GM21515 (cell line): ENCODE measurements around the gene TGFBR3L.
"Not testable (repeated sequence)": the region's sequence is repeated elsewhere in the genome, so short reads cannot be mapped to it uniquely, and the experiment has no call there.

Source experiments
- ATAC-seq: cut with Tn5 transposase; IDR thresholded peaks from one replicate; pipeline ENCODE4 v1.9.1; 2021; ENCODE audit not compliant: unreplicated experiment

The TGFBR3L gene

GRCh38 chr19:7916103-7916954 is 1.7 kb downstream of the TGFBR3L start:
- ATAC-seq: no peak

DNA sequence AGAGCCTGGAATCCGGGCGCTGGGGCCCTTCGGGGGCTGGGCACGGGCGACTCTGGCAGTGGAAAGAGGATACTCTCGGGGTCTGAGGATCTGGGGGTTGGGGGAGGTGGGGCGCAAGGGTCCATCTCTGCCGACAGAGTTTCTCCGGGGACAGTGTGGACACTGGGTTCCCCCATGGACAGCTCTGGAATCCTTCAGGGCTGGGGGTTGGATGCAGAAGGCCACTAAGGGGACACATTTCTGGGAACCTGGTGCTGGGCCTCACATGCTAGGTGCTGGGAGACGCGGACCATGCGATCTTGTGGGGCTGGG is 2.3 kb downstream of the TGFBR3L start:
- no peak for ATAC-seq

DNA sequence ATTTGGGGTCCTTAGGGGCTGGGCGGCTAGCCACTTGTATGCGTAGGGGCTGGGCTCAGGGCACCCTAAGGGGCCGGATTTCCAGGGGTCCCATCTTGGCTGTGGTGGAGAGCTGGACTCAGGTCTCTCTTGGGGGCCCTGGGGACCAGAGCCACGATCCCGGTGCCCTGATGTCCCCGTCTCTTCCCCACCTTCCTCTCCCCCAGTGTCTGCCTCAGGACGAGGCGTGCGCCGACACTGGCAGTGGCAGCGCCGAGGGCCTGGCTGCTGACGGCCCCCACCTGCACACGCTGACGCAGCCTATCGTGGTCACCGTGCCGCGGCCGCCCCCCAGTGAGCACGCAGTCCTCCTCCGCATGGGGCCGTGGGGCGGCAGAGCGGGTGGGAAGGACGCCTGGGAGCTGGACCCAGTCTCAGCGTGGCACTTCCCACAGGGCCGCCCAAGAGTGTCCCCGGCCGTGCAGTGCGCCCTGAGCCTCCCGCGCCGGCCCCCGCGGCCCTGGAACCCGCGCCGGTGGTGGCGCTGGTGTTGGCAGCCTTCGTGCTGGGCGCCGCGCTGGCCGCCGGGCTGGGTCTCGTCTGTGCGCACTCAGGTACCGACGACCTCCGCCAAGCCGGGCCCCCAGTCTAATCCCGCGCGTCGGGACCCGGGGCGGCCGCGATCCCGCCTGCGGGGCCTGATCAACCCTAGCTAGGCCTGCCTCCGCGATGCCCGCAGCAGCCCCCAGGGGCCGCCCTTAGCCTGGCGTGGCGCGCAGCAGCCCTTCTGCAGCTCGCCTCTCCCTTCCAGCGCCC is 2.8 kb downstream of the TGFBR3L start:
- no peak for ATAC-seq

DNA sequence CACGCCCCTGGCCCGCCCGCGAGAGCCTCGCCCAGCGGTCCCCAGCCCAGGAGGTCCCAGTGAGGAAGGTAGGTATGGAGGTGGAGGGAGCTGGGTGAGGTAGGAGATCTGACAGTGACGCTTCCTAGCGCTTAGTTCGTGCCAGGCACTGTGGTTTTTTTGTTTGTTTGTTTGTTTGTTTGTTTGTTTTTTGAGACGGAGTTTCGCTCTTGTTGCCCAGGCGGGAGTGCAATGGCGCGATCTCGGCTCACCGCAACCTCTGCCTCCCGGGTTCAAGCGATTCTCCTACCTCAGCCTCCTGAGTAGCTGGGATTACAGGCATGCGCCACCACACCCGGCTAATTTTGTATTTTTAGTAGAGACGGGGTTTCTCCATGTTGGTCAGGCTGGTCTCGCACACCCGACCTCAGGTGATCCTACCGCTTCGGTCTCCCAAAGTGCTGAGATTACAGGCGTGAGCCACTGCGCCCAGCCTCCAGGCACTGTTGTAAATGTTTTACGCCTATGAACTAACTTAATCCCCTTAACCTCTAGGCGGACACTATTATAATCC is 3.5 kb downstream of the TGFBR3L start:
- ATAC-seq: not testable (repeated sequence)

DNA sequence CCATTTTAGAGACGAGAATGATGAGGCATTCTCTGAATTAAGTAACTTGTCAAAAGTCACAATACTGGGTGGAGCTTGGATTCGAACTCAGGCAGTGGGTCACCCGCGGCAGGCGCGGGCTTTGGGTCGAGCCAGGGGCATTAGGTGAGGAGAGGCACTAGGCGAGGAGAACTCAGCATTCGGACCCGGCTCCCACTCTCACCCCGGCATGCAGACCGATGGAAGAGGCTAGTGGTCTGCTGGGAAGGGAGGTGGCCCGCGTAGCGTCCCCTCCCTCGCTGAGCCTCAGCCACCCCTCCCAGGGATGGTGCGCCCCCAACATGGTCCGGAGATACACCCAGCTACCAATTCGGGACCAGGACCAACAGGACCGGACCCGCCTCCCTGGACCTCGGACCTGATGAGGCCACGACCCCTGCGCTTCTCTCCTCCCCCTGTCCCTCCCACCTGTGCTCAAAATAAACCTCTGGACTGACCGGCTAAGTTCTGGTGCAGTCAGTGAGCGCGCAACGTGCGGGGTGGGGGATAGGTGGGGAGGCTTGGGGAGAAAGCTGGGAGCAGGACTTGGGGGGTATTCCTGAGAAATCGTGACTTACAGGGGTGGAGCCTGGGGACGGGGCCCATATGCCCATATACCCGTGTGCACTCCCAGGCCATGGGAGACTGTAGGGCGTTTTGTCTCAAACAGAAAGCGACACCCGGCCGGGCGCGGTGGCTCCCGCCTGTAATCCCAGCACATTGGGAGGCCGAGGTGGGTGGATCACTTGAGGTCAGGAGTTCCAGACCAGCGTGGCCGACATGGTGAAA is 4.2 kb downstream of the TGFBR3L start:
- no peak for ATAC-seq

DNA sequence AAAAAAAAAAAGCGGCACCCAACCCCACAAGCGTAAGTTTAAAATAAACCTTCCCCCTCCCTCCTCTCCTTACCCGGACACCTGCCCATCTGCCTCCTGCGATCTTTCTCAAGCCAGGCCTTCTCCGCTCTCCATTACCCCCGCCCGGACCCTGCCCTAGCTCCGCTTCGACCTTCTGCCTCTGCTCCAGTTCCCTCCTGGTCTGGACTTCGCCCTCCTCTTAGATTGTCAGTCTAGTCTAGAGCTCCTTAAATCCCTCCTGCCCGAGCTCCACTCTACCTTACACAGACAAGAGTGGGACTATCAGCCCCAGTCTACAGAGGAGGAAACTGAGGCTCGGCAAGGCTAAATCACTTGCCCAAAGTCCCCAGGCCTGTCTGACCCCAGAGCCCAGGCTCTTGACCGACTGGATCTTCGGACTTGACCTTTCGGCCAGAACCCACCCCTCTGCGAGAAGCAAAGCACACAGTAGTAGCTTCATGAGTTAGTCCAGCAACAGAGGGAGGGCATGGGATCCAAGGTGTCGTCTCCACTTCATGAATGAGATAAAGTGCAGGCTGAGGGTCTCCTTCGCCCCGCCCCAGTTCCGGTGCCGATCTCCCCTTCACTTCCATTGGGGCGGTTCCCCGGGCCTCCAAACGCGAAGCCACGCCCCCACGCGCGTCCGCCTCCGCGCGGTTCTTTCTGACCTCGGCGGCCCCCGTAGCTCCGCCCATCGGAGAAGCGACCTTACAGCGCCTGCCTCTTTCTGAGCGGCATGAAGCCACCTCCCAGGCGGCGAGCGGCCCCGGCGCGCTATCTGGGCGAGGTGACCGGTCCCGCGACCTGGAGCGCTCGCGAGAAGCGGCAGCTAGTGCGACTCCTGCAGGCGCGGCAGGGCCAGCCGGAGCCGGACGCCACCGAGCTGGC is 5.2 kb downstream of the TGFBR3L start, which contains the start of gene SNAPC2:
SNAPC2 (plus strand) TSS at position 729 of the 909 bp plus-strand sequence; CDS start at position 758, 29 bp downstream.
- peak; percentile 45 for ATAC-seq

DNA sequence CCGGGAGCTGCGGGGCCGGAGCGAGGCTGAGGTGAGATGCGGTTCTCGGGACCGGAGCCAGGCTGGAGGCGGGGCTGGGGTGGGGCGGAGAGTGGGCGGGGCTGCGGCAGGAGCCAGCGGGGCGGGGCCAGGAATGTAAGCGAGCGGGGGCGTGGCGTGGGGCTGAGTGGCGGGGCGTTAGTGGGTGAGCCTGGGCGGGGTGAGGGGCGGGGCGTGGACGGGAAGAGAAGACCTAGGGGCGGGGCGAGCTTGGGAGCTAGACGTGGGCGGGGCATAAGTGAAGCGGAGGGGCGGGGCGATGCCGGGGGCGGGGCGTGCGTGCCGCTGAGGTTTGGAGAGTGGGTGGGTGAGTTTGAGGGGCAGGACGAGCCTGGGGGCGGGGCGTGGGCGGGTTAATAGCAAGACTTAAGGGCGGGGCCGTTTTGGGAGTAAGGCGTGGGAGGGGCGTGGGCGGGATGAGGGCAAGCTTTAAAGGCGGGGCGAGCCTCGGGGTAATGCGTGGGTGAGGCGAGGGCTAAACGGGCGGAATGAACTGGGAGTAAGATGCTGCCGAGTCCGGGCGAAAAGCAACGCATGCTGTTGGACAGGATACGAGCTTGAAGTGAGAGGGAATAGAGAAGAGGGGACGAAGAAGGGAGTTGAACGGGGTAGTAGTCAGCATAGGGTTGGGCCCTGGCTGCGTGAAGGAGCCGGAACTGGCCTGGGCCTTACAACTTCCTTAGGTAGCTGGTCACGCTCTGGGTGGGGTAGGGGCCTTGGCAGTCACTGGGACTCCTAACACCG is 6.1 kb downstream of the TGFBR3L start:
- ATAC-seq: peak; percentile 32

DNA sequence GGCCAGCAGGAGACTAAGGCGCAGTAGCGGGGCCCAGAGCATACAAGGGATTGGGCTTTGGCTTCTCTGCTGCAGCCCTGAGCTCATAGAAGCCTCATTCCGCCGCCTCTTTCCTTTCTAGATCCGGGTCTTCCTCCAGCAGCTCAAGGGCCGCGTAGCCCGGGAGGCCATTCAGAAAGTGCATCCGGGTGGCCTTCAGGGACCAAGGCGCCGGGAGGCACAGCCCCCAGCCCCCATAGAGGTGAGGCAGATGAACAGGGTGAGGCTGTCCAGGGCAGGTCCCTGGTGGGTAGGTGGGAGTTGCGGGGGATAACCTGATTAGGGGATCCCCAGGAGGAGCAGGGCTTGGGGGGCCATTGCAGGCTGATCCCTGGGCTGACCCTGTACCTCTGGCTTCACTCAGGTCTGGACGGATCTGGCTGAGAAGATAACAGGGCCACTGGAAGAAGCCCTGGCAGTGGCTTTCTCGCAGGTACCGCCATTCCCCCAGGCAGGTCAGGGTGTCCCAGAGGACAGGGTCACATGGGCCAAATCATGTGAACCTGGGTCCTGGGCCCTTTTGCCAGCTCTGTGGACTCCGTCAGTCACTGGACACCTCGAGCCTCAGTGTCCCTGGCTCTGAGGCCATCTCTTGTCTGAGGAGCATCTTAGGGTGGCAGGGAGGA is 6.8 kb downstream of the TGFBR3L start:
- no peak for ATAC-seq

- ATAC-seq: no peak
Measured at GRCh38 chr19:7921967-7922835, 7.6 kb downstream of the TGFBR3L start.

GRCh38 chr19:7922836-7923195 is 8.2 kb downstream of the TGFBR3L start:
- ATAC-seq: no peak

DNA sequence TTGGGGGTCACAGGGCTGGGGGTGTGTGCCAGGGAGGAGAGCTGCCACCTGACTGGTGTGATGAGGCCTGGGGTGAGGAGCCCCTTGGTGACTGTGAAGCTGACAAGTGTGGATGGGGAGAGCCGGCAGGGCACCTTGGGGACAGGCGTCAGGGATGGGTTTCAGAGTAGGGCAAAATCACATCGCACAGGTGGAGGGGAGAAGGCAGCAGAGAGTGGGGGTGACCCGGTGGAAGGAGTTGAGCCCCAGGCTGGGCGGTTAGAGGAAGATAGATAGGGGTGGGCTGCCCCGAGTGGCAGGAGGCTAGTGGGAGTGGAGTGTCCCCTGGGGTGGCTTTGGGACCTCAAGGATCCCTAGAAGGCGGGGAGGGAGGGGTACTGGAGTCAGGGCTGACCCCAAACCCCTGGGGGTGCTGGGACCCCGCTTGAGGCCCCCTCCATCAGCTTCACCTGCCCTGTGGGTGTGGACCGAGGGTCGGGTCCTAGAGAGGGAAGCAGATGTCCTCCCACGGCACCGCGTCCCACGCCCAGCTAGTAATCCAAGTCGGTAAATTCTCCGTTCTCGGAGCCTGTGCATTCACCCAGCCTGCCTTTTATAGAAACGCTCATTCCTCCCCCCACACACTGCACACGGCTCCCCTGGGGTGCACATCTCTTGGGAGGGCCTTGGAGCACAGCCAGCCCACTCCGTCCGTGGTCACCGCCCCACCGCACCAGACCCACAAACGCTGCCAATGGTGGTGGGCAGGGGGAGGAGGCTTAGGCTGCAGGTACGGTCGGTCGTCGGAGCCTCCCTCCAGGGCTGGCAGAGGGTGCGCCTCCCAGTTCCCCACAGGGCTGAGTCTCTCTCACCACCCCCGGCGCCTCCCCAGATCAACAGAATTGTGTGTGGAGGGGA is 8.9 kb downstream of the TGFBR3L start:
- no peak for ATAC-seq

DNA sequence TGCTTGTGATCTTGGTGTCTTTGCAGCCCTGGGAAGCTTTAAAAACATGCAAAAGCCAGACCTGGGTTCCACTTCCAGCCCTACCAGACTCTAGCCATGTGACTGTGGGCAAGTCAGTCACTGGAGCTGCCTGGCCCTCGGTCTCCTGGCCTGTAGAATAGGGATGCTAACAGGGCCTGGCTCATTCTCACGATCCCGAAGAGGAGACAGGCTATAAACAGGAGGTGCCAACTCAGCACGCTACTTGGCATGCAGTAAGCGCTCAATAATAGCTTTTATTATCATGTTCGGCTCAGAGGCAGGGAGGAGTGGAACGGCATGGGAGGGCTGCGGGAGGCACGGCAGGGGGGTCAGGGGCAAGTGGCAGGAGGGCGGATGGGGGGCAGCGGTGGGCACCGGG is 9.6 kb downstream of the TGFBR3L start:
- no peak for ATAC-seq

- no peak for ATAC-seq
Measured at GRCh38 chr19:7924651-7925170, 10.1 kb downstream of the TGFBR3L start.

DNA sequence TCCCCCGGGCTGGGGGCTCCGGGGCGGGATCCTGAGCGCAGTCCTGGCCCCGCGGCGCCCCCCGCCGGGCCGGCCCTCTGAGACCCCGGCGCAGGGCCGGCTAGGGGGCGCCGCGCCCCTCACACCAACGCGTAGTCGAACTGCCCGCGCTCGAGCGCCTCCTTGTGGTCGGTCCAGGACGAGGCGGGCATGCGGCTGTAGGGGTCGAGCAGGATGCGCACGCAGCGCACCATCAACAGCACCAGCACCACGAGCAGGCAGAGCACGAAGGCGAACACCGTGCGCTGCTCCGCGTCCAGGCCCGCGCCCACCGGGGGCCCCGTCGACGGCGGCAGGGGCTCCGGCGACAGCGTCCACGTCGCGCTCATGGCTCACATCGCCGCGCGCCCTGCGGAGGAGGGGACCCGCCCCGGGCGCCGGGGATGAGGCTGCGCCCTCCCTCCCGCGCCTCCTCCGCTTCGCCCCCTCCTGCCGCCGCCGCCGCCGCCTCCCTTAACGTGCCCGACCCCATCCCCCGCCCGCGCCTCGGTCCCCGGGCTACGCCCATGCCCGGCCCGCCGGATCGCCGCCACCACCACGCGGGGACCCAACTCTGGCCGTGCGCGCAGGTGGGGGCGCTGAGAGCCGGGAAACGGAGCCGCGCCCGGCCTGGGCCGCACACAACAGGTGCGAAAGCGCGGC is 10.7 kb downstream of the TGFBR3L start:
- ATAC-seq: no peak

DNA sequence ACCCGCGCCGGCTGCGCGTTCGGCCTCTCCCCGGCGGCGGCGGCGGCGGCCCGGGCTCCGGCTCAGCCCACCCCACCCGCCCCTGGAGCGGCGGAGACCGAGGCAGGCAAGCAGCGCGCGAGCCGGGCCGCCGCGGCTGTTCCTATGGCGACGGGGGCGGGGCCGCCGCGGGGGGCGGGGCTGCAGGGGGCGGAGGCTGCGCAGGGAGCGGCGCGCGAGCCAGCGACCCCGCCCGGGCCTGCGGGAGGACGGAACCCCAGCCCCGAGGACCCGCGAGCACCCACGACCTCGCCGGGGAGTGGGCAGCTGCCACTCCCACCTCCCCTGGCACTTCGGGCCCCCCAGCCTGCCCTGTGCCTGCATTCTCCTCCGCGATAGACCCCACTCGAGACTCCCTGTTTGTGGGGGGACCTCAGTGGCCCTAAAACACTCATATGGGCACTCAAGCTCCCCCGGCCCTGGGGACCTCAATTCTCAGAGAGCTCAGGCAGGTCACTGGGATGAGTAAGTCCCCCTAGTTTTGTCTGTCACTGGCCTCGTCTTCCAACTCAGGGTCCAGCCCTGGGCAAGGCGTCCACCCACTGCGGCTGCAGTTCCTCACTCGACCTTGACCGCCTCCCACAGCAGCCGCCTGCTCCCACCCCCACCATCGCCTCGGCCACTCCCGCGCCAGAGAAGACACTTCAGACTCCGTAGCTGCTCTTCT is 11.5 kb downstream of the TGFBR3L start, which contains the start of gene CTXN1:
CTXN1 (minus strand) TSS at position 115 of the 706 bp plus-strand sequence. CDS start 597 bp downstream, outside the sequence.
- no peak for ATAC-seq
